Measurements from ENCODE around the gene GALNT17.

The GALNT17 gene

DNA sequence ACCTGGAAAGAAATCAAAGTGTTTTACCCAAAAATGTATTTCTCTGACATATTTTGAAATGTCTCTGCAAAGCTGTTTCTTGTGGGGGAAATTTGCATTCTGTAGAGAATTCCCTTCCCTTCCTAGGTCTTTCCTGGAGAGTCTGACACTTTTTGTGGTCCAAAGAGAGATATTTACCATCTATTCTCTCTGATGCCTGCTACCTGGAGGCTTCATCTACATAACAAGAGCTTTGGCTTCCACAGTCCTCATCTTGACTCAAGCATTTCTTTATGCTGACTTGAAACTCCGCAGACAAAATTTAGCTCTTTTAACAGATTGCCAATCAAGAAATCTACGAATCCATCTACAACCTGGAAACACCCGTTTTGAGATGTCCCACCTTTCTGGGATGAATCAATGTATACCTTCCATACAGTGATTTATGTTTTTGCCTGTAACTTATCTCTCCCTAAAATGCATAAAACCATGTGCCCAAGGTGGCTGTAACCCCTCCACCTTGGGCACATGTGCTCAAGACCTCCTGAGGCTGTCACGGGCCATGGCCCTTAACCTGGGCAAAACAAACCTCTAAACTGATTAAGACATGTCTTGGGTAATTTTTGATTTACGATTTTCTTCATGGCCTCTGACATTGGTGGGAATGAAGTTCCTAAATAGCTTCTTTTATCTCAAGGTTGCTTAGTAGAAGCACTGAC is 334.7 kb downstream of the GALNT17 start:
- no peak for DNase-seq

DNA sequence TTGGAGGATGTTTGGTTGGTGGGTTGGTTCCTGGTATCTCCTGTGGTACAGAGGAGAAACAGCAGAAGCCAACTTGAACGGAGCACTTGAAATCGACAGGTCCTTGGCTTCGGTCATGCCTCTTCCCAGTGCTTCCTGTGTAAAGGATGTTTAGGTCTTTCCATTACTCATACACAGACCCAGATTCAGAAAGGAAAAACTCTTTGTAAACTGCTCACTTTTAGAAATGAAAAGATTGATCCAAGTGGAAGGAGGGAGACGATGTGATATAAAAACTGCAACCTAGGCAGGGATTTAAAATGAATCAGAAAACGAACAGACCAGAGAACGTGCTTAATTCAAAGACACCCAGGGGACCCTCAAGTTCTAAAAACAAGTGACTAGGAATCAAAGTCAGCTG is 338.4 kb downstream of the GALNT17 start:
- no peak for DNase-seq

DNA sequence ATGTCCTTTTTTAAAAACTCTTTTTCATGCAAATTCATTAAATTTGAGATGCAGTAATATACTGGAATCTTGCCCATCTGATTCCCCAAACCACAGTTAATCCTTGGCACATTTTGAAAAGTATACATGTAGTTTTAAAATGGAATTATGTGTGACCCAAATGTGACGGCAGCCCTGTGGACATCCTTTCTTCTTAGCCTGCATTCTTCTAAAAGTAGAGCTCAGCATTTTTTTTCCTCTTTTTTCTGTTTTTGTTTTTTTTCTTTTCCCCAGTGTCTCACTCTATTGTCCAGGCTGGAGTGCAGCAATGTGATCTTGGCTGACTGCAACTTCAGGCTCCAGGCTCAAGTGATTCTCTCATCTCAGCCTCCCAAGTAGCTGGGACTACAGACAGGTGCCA is 338.9 kb downstream of the GALNT17 start:
- no peak for DNase-seq

DNA sequence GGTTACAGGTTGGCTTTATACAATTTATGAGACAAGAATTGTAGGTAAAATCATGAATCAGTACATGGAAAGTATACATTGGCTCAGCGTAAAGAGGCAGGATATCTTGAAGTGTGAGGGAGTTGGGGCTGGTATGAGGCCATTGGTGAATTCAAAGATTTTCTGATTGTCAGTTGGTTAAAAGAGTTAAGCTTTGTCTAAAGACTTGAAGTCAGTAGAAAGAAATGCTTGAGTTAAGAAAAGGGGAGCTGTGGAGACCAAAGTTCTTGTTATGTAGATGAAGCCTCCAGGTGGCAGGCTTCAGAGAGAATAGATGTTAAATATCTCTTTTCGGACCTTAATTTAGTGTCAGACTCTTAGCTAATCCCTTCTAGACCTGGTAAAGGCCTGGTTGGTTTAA is 341.0 kb downstream of the GALNT17 start:
- no peak for DNase-seq

DNA sequence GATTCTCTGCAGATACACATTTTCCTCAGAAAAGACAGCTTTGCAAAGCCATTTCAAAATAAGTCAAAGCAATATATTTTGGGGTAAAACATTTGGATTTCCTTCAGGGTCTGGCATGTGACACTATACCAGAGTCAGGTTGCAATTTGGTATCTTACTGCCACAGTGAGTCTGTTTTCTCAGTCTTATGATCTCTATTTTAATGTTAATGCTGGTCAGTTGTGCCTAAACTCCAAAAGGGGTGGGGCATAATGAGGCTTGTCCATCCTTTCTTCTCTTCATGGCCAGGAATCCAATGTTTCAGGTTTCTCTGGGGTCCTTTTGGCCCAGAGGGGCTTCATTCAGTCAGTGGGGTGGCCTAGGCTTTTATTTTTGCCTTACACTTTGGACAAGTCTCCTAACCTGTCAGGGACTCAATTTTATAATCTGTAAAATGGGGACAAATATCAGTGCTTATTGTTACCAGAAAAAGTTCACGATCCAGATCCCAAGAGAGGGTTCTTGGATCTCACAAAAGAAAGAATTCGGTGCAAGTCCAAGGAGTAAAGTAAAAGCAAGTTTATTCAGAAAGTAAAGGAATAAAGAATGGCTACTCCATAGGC is 341.5 kb downstream of the GALNT17 start:
- no peak for DNase-seq

DNA sequence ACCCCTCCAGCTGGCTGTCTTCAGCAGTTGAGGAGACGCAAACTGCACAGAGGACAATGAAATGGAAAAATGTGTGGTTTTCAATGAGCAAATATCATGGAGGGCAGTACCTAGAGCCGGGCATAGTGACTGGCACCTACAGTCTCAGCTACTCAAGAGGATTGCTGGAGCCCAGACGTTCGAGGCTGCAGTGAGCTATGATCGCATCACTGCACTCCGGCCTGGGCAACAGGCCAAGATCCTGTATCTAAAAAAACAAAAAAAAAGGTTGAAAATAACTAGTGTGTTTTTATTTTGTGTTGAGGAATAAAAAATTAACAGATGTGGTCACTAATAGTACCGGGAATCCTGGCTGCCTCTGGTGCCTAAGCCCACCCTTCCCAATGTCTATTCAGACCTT is 345.5 kb downstream of the GALNT17 start:
- DNase-seq: no peak

DNA sequence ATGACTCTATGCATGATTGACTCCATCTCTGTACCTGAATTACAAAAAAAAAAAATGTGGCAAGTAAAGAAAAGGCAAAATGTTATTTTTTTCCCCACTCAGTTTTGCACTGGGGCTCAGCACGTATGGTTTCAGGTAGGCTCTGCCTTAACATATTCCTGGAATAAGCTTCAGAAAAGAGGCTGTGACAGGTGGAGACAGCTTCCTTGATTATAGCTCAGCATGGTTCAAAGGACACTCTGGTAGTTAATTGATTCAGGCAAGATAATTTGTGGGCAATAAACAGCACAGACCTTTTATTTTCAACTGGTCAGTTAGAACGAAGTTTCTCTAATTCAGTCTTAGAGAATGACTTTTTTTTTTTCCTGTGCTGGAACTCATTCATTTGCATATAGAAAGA is 347.3 kb downstream of the GALNT17 start:
- DNase-seq: no peak

DNA sequence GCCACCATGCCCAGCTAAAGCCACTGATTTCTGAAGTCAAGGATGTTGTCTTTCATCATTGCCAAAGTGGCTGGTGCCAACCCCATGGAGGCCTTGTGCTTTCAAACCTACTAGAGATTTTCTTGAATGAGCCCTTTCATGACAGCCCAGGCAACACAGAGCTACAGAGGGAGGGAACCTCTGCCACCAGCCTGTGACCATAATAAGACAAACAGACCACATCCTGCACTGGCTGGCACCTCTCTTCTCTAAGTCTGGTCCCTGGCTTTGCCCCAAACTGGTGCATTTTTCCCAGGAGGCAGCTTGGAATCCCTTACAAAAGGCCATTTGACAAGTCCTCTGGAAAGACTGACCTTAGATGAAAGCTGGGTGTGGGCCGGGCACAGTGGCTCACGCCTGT is 348.8 kb downstream of the GALNT17 start:
- DNase-seq: no peak

DNA sequence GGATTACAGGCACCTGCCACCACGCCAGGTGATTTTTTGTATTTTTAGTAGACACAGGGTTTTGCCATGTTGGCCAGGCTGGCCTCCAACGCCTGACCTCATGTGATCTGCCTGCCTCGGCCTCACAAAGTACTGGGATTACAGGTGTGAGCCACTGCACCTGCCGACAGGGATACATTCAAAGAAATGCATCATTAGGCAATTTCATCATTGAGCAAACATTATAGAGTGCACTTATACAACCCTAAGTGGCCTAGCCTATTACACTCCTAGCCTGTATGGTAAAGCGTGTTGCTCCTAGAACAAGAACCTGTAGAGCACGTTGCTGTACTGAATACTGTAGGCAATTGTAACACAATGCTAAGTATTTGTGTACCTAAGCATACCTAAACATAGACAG is 350.3 kb downstream of the GALNT17 start:
- DNase-seq: no peak

DNA sequence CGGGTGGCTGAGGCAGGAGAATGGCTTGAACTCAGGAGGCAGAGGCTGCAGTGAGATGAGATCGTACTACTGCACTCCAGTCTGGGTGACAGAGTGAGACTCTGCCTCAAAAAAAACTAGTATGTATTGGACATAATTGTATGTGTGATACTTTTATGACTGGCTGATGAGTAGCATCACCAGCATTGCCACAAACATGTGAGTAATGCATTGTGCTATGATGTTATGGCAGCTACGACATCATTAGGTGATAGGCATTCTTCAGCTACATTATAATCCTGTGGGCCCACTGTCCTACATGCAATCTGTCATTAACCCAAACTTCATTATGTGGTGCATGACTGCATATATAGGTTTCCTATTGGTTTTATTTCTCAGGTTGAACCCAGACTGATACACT is 352.4 kb downstream of the GALNT17 start:
- DNase-seq: no peak

DNA sequence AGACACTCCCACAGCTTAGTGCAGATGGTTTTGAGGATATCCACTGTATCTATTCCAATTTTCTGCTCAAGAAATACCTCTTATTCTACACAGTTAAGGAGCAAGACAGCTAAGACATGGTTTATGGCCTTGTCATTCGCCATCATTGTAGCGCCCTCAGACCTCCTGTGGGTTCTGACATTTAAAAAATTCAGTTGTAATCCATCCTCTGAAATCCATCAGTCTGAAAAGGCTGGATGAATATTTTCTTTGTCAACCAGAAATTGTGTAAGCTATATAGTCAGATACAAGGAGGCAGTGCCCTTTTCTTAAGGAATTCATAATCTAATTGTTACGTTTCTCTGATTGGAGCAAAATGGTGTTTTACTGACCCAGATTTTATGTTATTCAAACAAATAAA is 353.6 kb downstream of the GALNT17 start:
- DNase-seq: no peak

DNA sequence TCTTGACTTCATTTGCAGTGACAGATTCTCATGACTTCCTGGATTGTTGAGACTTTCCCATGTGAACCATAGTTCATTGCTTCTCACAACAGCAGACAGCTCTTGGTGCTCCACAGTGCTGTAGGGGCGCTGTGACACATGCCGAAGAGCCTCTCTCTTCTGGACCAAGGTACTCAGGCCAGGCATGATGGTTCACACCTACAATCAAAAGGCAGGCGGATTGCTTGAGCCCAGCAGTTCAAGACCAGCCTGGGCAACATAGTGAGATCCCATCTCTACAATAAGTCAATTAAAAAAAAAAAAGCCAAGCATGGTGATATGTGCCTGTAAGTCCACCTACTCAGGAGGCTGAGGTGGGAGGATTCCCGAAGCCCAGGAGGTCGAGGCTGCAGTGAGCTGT is 354.5 kb downstream of the GALNT17 start:
- DNase-seq: no peak

DNA sequence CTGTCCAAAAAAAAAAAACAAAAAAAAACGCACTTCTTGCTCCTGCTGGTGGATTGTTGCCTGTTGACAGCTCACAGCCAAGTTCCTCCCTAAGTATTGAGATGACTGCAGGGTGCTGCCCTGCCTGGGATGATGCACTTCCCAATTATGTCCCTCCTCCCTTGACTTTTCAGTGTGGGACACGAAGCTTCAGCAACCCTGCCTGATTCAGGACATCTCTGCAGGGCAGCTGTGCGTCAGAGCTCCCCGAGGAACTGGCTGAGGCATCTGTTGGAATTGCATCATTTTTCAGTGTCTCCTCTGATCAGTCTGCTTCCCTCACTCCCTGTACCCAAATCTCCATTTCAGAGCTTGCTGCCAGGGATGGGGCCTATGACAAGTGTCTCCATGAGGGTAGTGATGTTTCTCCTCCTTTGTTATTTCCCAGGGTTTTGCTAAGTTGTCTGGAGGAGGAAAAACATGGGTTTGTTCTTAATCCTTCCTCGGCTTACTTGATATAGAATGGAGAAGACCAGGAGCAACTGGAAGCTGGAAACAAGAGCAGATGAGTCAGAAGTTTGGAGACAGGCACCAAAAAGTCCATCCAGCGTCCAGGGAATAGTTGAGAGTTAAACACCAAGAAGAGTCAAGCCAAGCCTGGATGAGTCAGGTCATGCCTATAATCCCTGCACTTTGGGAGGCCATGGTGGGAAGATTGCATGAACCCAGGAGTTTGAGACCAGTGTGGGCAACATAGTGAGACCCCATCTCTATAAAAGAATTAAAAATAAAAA is 355.1 kb downstream of the GALNT17 start:
- DNase-seq: no peak

DNA sequence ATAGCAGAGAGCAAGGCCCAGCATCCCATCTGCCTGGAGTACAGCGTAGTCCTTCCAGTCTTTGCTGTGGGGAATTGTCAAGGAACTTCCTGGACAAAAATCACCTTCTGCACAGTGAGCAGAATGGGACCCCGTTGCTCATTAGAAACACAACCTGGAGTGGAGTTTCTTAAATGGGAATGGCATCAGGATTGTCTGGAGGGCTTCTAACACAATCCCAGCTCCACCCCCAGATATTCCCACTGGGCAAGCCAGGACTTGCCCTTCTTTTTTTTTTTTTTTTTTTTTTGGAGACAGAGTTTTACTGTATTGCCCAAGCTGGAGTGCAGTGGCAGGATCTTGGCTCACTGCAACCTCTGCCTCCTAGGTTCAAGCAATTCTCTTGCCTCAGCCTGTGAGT is 356.4 kb downstream of the GALNT17 start:
- no peak for DNase-seq

DNA sequence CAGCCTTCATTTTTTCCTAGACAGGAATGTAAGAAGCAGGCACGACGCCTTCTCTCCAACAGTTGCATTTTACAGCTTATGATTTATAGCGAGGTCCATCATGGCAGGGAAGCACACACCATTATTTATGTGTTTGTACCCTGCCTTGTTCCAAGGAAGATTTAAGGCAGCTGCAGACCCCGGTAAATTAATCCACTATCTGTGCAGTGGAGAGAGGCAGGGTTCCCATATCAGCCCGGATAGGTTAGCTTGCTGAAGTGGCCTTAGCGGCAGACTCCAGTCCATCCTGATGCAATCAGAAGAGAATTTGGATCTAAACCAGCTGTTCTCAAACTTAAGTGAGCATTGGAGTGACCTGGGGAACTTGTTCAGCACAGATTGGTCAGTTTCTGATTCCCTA is 359.4 kb downstream of the GALNT17 start:
- DNase-seq: no peak

DNA sequence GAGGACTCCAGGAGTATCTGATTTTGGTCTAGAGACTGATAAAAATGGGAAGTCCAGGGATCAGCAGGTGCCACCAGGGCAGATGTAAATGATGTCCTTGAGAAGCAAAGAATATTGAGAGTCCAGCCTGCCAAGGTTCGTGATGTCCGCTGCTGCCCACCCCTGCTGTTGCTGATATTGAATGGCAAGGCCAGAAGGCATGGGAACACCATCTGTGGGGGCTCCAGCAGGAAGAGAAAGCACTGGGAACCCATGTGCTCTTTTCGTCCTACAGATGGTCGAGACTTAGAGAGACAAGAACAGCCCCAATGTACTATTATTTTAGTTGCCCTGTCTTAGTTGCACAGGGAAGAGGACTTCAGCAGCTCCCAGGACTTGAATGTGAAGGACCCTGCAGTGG is 363.9 kb downstream of the GALNT17 start:
- DNase-seq: no peak

DNA sequence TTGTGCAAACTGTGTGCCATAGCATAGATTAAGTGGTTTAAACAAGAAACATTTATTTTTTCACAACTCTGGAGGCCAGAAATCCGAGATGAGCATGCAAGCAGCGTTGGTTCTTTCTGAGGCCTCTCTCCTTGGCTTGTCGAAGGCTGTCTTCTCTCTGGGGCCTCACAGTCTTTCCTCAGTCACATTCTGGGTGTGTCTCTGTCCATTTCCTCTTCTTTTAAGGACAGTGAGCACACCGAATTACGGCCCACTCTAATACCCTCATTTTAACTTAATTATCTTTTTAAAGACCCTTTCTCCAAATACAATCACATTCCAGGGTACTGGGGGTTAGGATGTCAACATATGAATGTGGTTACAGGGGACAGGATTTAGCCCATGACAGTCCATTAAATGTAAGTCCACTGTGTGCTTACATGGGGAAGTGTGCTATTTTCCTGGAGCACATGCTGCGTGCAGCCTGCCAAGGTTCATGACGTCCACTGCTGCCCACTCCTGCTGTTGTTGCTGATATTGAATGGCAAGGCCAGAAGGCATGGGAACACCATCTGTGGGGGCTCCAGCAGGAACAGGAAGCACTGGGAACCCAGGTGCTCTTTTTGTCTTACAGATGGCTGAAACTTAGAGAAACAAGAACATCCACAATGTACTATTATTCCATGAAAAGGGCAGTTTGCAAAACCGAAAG is 365.5 kb downstream of the GALNT17 start:
- DNase-seq: no peak

DNA sequence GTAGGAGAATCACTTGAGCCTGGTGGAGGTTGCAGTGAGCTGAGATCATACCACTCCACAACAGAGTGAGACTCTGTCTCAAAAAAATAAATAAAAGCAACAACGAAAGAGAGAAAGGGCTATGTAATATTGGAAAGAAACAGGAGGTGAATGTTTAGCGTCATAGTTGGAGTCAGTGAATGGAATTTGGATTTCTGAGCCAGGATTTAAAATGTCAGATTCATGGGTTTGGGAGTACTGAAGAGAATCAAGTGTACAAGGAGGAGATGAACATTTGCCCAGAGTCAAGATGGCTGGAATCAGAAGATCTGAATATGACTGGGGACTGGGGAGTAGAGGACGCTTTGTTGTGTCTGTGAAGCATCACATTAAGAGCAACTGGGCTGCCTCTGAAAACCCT is 366.4 kb downstream of the GALNT17 start:
- DNase-seq: no peak

DNA sequence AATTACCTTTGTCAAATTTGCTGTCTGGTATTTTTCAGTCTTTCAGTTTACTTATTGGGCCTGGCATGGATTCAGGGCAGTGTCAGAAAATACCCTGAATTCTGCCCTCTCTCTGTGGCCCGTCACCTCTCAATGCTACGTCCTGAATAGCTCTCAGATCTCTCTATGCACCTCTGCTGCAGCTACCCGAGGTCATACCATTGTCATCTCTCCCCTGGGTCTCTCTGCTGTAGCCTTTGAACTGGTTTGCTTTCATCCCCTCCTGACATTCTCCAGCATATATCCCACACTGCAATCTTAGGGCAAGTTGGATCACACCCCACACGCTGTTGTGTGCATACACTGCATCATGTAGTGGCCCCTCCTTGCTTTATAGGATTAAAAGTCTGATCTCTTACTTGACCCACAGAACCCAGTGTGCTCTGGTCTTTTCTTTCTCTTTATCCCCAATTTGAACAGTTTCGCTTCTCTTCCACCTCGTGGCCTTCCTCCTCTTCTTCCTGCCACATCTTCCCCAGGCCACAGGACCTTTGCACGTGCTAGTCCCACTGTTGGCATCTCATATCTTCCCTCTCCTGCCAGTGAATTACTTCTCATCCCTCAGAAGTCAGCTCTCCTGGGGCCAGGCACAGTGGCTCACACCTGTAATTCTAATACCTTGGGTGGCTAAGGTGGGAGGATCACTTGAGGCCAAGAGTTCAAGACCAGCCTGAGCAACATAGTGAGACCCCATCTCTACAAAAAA is 372.9 kb downstream of the GALNT17 start:
- DNase-seq: no peak

DNA sequence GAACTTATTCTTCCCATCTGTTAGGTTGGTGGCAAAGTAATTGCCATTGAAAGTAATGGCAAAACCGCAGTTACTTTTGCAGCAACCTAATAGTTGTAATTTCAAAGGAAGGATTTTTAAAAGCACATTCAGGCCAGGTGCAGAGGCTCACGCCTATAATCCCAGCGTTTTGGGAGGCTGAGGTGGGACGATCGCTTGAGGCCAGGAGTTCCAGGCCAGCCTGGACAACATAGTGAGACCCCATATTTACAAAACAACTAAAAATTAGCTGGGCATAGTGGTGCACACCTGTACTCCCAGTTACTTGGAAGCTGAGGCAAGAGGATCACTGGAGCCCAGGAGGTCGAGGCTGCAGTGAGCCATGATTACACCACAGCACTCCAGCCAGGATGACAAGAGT is 374.9 kb downstream of the GALNT17 start:
- DNase-seq: no peak

DNA sequence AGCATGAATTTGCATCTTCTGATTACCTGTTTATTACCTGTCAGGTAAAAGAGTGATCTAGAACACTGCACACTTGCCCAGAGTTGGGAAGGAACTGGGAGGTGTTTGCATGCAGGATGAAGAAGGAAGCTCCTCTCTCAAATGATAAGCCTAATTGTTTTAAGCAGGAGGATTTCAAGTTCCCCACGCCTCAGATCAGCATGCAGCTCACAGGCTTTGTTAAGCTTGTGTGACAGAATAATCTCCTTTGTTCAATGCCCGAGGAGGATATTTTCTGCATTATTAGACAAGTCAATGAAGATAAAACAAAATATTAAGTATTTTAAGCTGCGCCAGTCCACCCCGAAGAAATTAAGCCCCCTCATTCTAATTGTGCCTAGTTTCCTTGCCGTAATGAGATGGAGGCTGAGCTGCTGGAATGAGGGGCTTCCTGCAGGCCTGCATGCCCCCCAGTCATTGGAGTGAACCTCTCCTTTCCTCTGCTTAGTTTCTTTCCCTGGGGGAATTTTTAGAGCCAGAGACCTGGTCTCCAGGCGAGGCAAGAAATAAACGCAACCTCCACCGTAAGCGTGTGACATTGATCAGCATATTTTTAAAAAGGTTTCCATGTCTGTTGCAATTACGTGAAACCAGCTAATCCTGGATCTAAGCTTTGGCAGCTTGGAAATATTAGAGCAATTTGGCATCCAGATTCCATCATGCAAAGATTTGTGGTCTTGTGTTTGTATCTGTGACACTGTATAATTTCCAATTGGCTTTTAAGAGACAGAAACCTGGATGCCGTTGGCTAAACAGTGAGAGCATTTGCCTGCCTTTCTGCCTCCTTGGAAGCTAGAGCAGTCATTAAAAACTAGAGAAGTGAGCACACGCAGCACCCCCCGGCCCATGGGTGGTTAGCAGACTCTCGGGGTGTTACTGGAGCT is 376.0 kb downstream of the GALNT17 start:
- no peak for DNase-seq

DNA sequence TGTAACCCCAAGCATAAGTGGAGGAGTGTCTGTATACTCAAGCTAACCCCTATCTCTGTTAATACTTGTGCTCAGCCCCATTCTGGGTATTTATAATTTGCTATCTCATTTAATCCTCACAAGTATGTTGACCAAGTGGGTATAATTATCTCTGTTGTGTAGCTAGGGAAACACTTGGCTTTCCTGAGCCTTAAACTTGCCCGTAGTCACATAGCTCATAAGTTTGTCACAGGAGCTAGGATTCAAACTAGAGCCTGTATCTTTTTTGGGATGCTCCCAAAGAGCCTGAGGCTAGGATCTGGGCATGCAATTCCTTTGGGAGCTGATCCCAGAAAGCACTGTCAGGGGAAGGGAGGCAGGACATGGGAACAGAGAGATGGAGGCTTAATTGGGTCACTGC is 377.4 kb downstream of the GALNT17 start:
- DNase-seq: no peak
